ENCODE data around the gene RDX. TPM values are rescaled to one million over a fixed set of nuclear protein-coding genes. Genes with fewer than 3 reads are reported as not detected.
A peak's percentile ranks its signal among the peaks of the same experiment; 100 is the strongest.

Gene RDX
- total and polyA plus RNA-seq, 2 donors (not counting 1 experiment from before 2014, with no cell fraction given): 52.7 to 93.1 TPM

DNA sequence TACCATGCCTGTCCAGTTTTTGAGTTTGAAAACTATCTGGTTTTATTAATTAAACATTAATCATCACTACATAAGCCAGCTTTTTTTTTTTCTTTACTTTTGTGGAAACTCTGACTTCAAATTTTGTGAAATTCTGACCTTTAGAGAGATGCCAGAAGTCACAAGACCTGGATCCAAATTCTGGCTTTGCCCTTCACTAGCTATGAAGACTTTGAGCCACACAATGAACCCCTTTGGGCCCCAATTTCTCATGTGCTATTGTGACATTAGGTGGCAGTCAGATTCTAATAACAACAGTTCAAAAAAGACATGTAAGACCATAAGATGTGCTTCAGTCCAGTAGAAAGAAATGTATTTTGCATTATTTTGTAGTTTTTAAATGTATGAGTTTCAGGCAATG lies 142.9 kb downstream of the RDX start:
- Histone ChIP-seq H4K20me1 (ENCODE audit: control insufficient read depth, extremely low read depth, insufficient read depth, low read length) (no peaks in the 10 kb centered on the region), H3K27ac (ENCODE audit: insufficient read depth, low read length) (no peak overlapping the region), H3K4me1 (ENCODE audit: control insufficient read depth, extremely low read depth, insufficient read depth, low read length) (peaks cover under 1% of the 10 kb centered on the region), H3K9ac (ENCODE audit: insufficient read depth, low read length) (no peak overlapping the region), H3K27me3 (ENCODE audit: control insufficient read depth, insufficient read depth, low read length) (no peaks in the 10 kb centered on the region), H3K4me3 (replicated peaks in 1 of 4; ENCODE audit: control extremely low read depth in 1 of 4, insufficient read depth in 1 of 4, low read depth in 3 of 4, low read length in 4 of 4) (no peak overlapping the region), H3K36me3 (ENCODE audit: control insufficient read depth, insufficient read depth, low read length) (no peaks in the 10 kb centered on the region), H3K4me2 (ENCODE audit: extremely low read depth, insufficient read depth, low read length) (no peak overlapping the region), H3K79me2 (ENCODE audit: control insufficient read depth, insufficient read depth, low read length) (peaks cover 4% of the 10 kb centered on the region), H2AFZ (ENCODE audit: low read length) (no peak overlapping the region), H3K9me3 (ENCODE audit: control insufficient read depth, insufficient read depth, low read depth, low read length) (no peaks in the 10 kb centered on the region)
- DNase-seq (ENCODE audit: low read depth in 2 of 2): no peak
- TF ChIP-seq, protein P1, sequence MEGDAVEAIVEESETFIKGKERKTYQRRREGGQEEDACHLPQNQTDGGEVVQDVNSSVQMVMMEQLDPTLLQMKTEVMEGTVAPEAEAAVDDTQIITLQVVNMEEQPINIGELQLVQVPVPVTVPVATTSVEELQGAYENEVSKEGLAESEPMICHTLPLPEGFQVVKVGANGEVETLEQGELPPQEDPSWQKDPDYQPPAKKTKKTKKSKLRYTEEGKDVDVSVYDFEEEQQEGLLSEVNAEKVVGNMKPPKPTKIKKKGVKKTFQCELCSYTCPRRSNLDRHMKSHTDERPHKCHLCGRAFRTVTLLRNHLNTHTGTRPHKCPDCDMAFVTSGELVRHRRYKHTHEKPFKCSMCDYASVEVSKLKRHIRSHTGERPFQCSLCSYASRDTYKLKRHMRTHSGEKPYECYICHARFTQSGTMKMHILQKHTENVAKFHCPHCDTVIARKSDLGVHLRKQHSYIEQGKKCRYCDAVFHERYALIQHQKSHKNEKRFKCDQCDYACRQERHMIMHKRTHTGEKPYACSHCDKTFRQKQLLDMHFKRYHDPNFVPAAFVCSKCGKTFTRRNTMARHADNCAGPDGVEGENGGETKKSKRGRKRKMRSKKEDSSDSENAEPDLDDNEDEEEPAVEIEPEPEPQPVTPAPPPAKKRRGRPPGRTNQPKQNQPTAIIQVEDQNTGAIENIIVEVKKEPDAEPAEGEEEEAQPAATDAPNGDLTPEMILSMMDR (conservative IDR thresholded peaks at IDR 0.05 in 1 of 2, IDR thresholded peaks at IDR 0.05 in 1 of 2; ENCODE audit: low read depth in 1 of 2, low read length in 2 of 2): no peak
- no peak for TF ChIP-seq EZH2 (IDR thresholded peaks at IDR 0.05; ENCODE audit: low read length, missing control alignments)

DNA sequence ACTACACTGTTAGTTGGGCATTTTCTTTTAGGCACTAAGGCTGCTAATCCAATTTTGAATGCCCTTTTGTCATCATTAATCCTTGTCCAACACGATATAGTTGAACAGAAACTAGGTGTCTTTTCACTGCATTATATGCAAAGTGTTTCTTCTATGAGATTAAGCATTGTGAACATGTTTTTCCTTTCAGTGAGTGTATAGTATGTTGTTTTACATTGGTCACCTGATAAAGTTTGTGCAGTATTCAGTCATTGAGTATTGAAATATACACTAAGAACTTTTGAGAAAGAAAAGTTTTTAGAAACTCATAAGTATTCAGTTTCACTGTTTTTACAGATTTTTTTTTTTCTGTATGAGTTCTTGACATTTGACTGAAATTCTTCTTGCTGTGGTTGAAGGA lies 144.2 kb downstream of the RDX start:
- Histone ChIP-seq H3K27ac (ENCODE audit: insufficient read depth, low read length) (no peak overlapping the region), H3K9me3 (ENCODE audit: control insufficient read depth, insufficient read depth, low read depth, low read length) (no peaks in the 10 kb centered on the region), H3K36me3 (ENCODE audit: control insufficient read depth, insufficient read depth, low read length) (no peaks in the 10 kb centered on the region), H3K9ac (ENCODE audit: insufficient read depth, low read length) (no peak overlapping the region), H3K79me2 (ENCODE audit: control insufficient read depth, insufficient read depth, low read length) (peaks cover 4% of the 10 kb centered on the region), H3K27me3 (ENCODE audit: control insufficient read depth, insufficient read depth, low read length) (no peaks in the 10 kb centered on the region), H2AFZ (ENCODE audit: low read length) (no peak overlapping the region), H3K4me2 (ENCODE audit: extremely low read depth, insufficient read depth, low read length) (no peak overlapping the region), H3K4me1 (ENCODE audit: control insufficient read depth, extremely low read depth, insufficient read depth, low read length) (peaks cover 7% of the 10 kb centered on the region), H4K20me1 (ENCODE audit: control insufficient read depth, extremely low read depth, insufficient read depth, low read length) (no peaks in the 10 kb centered on the region), H3K4me3 (replicated peaks in 1 of 4; ENCODE audit: control extremely low read depth in 1 of 4, insufficient read depth in 1 of 4, low read depth in 3 of 4, low read length in 4 of 4) (no peak overlapping the region)
- no peak for TF ChIP-seq EZH2 (IDR thresholded peaks at IDR 0.05; ENCODE audit: low read length, missing control alignments)
- TF ChIP-seq, protein P1 (conservative IDR thresholded peaks at IDR 0.05 in 1 of 2, IDR thresholded peaks at IDR 0.05 in 1 of 2; ENCODE audit: low read depth in 1 of 2, low read length in 2 of 2): no peak
- no peak for DNase-seq (ENCODE audit: low read depth in 2 of 2)

DNA sequence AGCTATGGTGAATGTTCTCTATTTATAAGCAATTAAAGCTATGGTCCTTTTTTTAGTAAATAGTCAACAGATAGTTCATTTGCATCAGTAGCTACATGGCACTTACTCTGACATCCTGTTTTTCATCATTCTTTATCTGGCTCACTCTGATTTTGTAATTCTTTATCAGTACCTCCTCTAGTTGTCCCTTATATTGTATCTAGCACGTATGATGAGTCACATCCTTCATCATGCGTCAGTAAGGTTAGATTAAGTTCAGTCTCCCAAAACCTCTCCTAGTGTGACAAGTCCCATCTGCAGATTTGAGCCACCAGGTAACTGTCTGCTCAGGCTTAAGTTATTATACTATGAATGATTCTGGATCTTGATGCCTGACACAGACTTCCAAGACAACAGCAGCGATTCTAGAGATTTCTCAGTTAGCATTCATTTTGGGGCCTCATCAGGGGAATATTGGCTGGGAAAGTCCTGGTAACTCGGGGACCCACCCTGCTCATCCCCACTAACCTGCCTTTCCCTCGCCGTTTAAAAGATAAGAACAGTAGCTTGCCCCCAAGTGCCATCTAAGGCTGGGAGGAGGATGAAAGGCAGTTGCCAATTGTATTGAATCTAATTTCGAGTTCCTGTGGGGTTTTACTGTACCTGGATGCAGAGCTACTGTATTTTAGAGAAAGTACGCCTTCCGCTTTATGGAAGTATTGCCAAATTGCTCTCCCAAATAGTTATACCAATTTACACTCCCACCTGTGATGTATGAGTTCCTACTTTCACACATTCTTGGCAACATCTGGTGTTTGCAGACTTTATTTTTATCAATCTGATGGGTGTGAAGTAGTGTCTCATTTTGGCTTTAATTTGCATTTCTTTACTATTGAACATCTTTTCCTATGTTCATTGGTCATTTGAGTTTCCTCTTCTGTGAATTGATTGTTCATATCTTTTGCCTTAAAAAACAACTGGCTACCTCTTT lies 147.4 kb downstream of the RDX start:
- Histone ChIP-seq H3K27me3 (ENCODE audit: control insufficient read depth, insufficient read depth, low read length) (no peaks in the 10 kb centered on the region), H3K9ac (ENCODE audit: insufficient read depth, low read length) (no peak overlapping the region), H3K27ac (ENCODE audit: insufficient read depth, low read length) (peak overlapping the region; percentile 18), H3K9me3 (ENCODE audit: control insufficient read depth, insufficient read depth, low read depth, low read length) (no peaks in the 10 kb centered on the region), H4K20me1 (ENCODE audit: control insufficient read depth, extremely low read depth, insufficient read depth, low read length) (no peaks in the 10 kb centered on the region), H3K79me2 (ENCODE audit: control insufficient read depth, insufficient read depth, low read length) (peaks cover 11% of the 10 kb centered on the region), H3K4me3 (replicated peaks in 1 of 4; ENCODE audit: control extremely low read depth in 1 of 4, insufficient read depth in 1 of 4, low read depth in 3 of 4, low read length in 4 of 4) (no peak overlapping the region), H3K4me2 (ENCODE audit: extremely low read depth, insufficient read depth, low read length) (no peak overlapping the region), H2AFZ (ENCODE audit: low read length) (no peak overlapping the region), H3K4me1 (ENCODE audit: control insufficient read depth, extremely low read depth, insufficient read depth, low read length) (peaks cover 7% of the 10 kb centered on the region), H3K36me3 (ENCODE audit: control insufficient read depth, insufficient read depth, low read length) (no peaks in the 10 kb centered on the region)
- DNase-seq (ENCODE audit: low read depth in 2 of 2): peak; percentile 78 to 87
- no peak for TF ChIP-seq EZH2 (IDR thresholded peaks at IDR 0.05; ENCODE audit: low read length, missing control alignments)

All from fibroblast of lung (primary cell).